RWPE2 (cell line): Measurements from ENCODE around the gene PAX1.

Experiments
- ATAC-seq: fragments of 200-7000 bp; cut with Tn5 transposase; 3 replicates; pipeline ENCODE4 v1.9.1; 2021; ENCODE audit warnings: low read depth
- DNase-seq: peaks from one replicate; pipeline ENCODE4 v3.0.0-alpha.2; 2020; ENCODE audit warnings: low spot score
- H3K27ac ChIP-seq: fragments of 450-650 bp; 2 replicates; pipeline ENCODE4 v1.5.1; 2017; ENCODE audit warnings: mild to moderate bottlenecking; ENCODE audit not compliant: poor library complexity, severe bottlenecking
- H3K27me3 ChIP-seq: fragments of 250-450 bp; sonication (Bioruptor Pico); 2 replicates; pipeline ENCODE4 v1.5.1; 2021; ENCODE audit warnings: mild to moderate bottlenecking, moderate library complexity; ENCODE audit not compliant: insufficient read depth, poor library complexity, severe bottlenecking
- H3K36me3 ChIP-seq: fragments of 250-450 bp; sonication (Bioruptor Pico); 2 replicates; pipeline ENCODE4 v1.5.1; 2020; ENCODE audit warnings: low read depth, mild to moderate bottlenecking, moderate library complexity
- H3K4me1 ChIP-seq: fragments of 250-450 bp; sonication (Bioruptor Pico); 2 replicates; pipeline ENCODE4 v1.5.1; 2021; ENCODE audit warnings: mild to moderate bottlenecking, moderate library complexity; ENCODE audit not compliant: insufficient read depth, poor library complexity, severe bottlenecking
- H3K4me3 ChIP-seq: fragments of 250-450 bp; sonication (Bioruptor Pico); 2 replicates; pipeline ENCODE4 v1.5.1; 2021; ENCODE audit warnings: mild to moderate bottlenecking, moderate library complexity; ENCODE audit not compliant: severe bottlenecking
- H3K9me3 ChIP-seq: fragments of 250-450 bp; sonication (Bioruptor Pico); 2 replicates; pipeline ENCODE4 v1.5.1; 2021; ENCODE audit warnings: mild to moderate bottlenecking, moderate library complexity; ENCODE audit not compliant: severe bottlenecking
- TF ChIP-seq, protein P1 (sequence below): fragments of 450-650 bp; IDR thresholded peaks from one replicate; pipeline ENCODE4 v1.5.1; 2017; ENCODE audit warnings: mild to moderate bottlenecking, moderate library complexity; ENCODE audit not compliant: poor library complexity, severe bottlenecking

PAX1 gene

DNA sequence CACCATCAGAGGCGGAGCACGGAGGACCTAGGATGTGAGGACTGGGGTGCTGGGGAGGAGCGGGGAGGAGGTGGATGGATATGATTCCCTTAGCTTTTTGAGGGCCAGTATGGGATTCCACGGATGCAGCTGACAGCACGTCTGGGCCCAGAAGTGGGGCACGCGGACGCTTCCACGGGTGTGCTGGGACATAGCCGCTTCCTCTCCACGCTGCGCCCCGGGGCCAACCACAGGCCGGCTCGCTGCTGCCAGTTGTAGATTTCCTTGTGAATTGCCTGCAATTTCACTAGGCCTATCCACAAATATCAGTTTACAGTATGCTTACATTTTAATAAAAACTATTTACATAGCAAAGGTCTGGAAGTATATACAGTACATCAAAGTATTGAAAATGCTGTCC lies 23.9 kb downstream of the PAX1 start:
- TF ChIP-seq, protein P1, sequence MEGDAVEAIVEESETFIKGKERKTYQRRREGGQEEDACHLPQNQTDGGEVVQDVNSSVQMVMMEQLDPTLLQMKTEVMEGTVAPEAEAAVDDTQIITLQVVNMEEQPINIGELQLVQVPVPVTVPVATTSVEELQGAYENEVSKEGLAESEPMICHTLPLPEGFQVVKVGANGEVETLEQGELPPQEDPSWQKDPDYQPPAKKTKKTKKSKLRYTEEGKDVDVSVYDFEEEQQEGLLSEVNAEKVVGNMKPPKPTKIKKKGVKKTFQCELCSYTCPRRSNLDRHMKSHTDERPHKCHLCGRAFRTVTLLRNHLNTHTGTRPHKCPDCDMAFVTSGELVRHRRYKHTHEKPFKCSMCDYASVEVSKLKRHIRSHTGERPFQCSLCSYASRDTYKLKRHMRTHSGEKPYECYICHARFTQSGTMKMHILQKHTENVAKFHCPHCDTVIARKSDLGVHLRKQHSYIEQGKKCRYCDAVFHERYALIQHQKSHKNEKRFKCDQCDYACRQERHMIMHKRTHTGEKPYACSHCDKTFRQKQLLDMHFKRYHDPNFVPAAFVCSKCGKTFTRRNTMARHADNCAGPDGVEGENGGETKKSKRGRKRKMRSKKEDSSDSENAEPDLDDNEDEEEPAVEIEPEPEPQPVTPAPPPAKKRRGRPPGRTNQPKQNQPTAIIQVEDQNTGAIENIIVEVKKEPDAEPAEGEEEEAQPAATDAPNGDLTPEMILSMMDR = no peak
- no peak for ATAC-seq
- H3K27ac ChIP-seq = no peak overlapping the region
- no peak overlapping the region for H3K4me3 ChIP-seq
- no peaks in the 10 kb centered on the region for H3K9me3 ChIP-seq
- no peaks in the 10 kb centered on the region for H3K4me1 ChIP-seq
- peaks cover 9% of the 10 kb centered on the region for H3K27me3 ChIP-seq
- no peak for DNase-seq
- H3K36me3 ChIP-seq = no peaks in the 10 kb centered on the region

DNA sequence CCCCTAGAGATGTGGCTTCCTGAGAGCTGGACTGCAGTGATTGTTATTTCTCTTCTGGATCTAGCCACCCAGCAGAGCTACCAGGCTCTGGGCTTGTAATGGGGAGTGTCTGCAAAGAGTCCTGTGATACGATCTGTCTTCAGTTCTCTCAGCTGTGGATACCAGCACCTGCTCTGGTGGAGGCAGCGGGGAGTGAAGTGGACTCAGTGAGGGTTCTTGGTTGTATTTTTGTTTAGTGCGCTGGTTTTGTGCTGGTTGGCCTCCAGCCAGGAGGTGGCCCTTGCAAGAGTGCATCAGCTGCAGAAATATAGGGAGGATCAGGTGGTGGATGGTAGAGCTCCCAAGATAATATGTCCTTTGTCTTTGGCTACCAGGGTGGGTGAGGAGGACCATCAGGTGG lies 33.7 kb downstream of the PAX1 start:
- H3K4me1 ChIP-seq = no peaks in the 10 kb centered on the region
- H3K9me3 ChIP-seq = no peaks in the 10 kb centered on the region
- ATAC-seq (no peak; the same call in 2 of the 3 replicates), DNase-seq (no peak)
- peaks cover 6% of the 10 kb centered on the region for H3K27me3 ChIP-seq
- H3K27ac ChIP-seq = no peak overlapping the region
- H3K36me3 ChIP-seq = no peaks in the 10 kb centered on the region
- TF ChIP-seq, protein P1 = no peak
- H3K4me3 ChIP-seq = no peak overlapping the region

DNA sequence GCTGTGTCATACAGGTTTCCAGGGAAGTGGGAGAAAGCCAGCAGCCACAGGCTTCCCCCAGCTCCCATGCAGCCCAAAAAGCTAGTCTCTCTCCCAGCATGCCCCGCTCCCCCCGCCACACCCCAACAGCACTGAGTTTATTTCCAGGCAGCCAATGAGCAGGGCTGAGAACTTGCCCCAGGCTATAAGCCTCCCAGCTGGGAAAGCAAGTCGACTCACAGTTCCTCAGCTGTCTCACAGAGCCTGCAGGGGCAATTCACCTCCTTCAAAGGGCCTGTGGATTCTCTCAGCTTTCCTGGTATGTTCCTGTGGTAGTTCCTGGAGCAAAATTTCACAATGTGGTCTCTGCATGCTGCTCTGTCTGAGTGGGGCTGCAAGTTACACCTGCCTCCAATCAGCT lies 34.2 kb downstream of the PAX1 start:
- Histone ChIP-seq H3K4me1 (no peaks in the 10 kb centered on the region), H3K36me3 (no peaks in the 10 kb centered on the region), H3K27ac (no peak overlapping the region), H3K27me3 (peaks cover 3% of the 10 kb centered on the region), H3K9me3 (no peaks in the 10 kb centered on the region), H3K4me3 (no peak overlapping the region)
- DNase-seq (no peak), ATAC-seq (no peak)
- TF ChIP-seq, protein P1 = no peak

DNA sequence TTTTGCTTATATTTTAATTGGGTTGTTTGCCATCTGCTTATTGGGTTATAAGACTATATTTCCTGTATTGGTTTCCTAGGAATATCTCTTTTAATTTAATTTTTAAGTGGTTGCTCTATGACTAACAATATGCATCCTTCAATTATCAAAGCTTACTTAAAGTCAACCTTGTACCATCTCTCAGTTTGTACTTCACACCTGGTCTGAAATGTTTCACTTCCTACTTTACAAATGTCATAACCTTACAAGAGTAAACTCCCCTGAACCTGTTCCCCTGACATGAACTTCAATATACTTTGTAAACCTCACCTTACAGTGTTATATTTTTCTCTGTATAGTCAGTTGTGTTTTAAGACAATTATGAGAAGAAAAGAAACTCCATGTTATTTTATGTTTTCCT lies 35.8 kb downstream of the PAX1 start:
- Histone ChIP-seq H3K4me3 (no peak overlapping the region), H3K27me3 (no peaks in the 10 kb centered on the region), H3K4me1 (no peaks in the 10 kb centered on the region), H3K27ac (no peak overlapping the region), H3K9me3 (no peaks in the 10 kb centered on the region), H3K36me3 (no peaks in the 10 kb centered on the region)
- no peak for DNase-seq
- TF ChIP-seq, protein P1 = no peak
- no peak for ATAC-seq

DNA sequence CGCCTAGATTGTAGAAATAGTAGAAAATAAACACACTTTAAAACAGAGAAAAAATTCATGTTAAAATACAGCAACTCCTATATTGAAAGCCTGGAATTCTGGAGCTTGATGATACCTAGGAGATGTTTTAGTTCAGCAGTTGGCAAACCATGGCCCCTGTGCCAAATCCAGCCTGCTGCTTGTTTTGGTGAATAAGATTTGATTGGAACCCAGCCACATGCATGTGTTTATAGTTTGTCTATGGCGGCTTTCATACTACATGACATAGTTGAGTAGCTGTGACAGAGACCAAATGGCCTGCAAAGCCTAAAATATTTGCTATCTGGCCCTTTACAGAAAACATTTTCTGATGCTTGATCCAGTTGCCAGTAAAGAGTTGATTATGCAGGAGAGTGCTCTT lies 57.2 kb downstream of the PAX1 start:
- DNase-seq = no peak
- H3K4me3 ChIP-seq = no peak overlapping the region
- no peak for ATAC-seq

More for the DNA sequence above, 57.2 kb downstream of the PAX1 start:
- no peak overlapping the region for H3K27ac ChIP-seq
- no peaks in the 10 kb centered on the region for H3K36me3 ChIP-seq
- no peaks in the 10 kb centered on the region for H3K27me3 ChIP-seq
- TF ChIP-seq, protein P1 = no peak
- no peaks in the 10 kb centered on the region for H3K4me1 ChIP-seq
- H3K9me3 ChIP-seq = no peaks in the 10 kb centered on the region
